DOHH2 (cell line): ENCODE results near the gene ALPG.
A peak's percentile ranks its signal among the peaks of the same experiment; 100 is the strongest.
"Not testable (repeated sequence)": the region's sequence is repeated elsewhere in the genome, so short reads cannot be mapped to it uniquely, and the experiment has no call there.

Experiments
- H3F3A ChIP-seq: fragments of 200-600 bp; sonication (generic), shearing (Covaris generic); 2 replicates; pipeline ENCODE4 v1.6.0; 2016; ENCODE audit warnings: antibody characterized with exemption, mild to moderate bottlenecking; ENCODE audit not compliant: control insufficient read depth, insufficient read depth
- H3K27ac ChIP-seq: fragments of 200-600 bp; sonication (generic); 2 replicates; pipeline ENCODE4 v1.5.1; 2014; ENCODE audit warnings: low read depth, mild to moderate bottlenecking, low read length, moderate library complexity
- H3K27me3 ChIP-seq: fragments of 200-600 bp; sonication (generic); 2 replicates; pipeline ENCODE4 v1.6.1; 2014; ENCODE audit warnings: mild to moderate bottlenecking, low read length, mixed read lengths; ENCODE audit not compliant: control insufficient read depth
- H3K36me3 ChIP-seq: fragments of 200-600 bp; sonication (generic); 2 replicates; pipeline ENCODE4 v1.6.1; 2014; ENCODE audit warnings: mild to moderate bottlenecking, low read length, moderate library complexity, mixed read lengths; ENCODE audit not compliant: control insufficient read depth
- H3K4me1 ChIP-seq: fragments of 200-600 bp; sonication (generic); 2 replicates; pipeline ENCODE4 v1.6.1; 2014; ENCODE audit warnings: mild to moderate bottlenecking, low read length, mixed read lengths; ENCODE audit not compliant: control insufficient read depth
- H3K4me2 ChIP-seq: fragments of 200-600 bp; sonication (generic); 2 replicates; pipeline ENCODE4 v1.6.0; 2014; ENCODE audit warnings: mild to moderate bottlenecking, low read length, moderate library complexity
- H3K4me3 ChIP-seq: fragments of 200-600 bp; sonication (generic); 2 replicates; pipeline ENCODE4 v1.5.1; 2014; ENCODE audit warnings: mild to moderate bottlenecking, low read length, mixed read lengths
- H3K79me2 ChIP-seq: fragments of 200-600 bp; sonication (generic); 2 replicates; pipeline ENCODE4 v1.6.1; 2014; ENCODE audit warnings: mild to moderate bottlenecking, low read length, mixed read lengths; ENCODE audit not compliant: control insufficient read depth
- H3K9me2 ChIP-seq: fragments of 200-600 bp; sonication (generic); replicated peaks from 2 replicates; pipeline ENCODE4 v1.6.1; 2014; ENCODE audit warnings: mild to moderate bottlenecking, low read length, mixed read lengths; ENCODE audit not compliant: control insufficient read depth
- H3K9me3 ChIP-seq: fragments of 200-600 bp; sonication (generic); 2 replicates; pipeline ENCODE4 v1.6.1; 2014; ENCODE audit warnings: antibody characterized with exemption, low read length, mixed read lengths; ENCODE audit not compliant: control insufficient read depth, insufficient read depth
- H4K20me1 ChIP-seq: fragments of 200-600 bp; sonication (generic); 2 replicates; pipeline ENCODE4 v1.6.0; 2014; ENCODE audit warnings: low read depth, mild to moderate bottlenecking, antibody characterized with exemption, low read length, moderate library complexity; ENCODE audit not compliant: control insufficient read depth, insufficient read depth
- CTCF ChIP-seq: fragments of 200-600 bp; sonication (generic); IDR thresholded peaks from one replicate; pipeline ENCODE4 v1.5.1; 2014; ENCODE audit warnings: antibody characterized with exemption, mild to moderate bottlenecking, low read depth, low read length; ENCODE audit not compliant: poor library complexity, severe bottlenecking
- EZH2phosphoT487 ChIP-seq: fragments of 200-600 bp; sonication (generic); IDR thresholded peaks from 2 replicates; pipeline ENCODE4 v1.6.1; 2017; ENCODE audit warnings: borderline replicate concordance, mild to moderate bottlenecking, antibody characterized with exemption, low read length, moderate library complexity, mixed read lengths

ALPG gene

GRCh38 chr2:232447638-232448303 is 41.1 kb downstream of the ALPG start:
- H3K4me3 ChIP-seq = no peak overlapping the region
- TF ChIP-seq EZH2phosphoT487 (no peak), CTCF (no peak)
- peaks cover 32% of the 10 kb centered on the region for H3K4me1 ChIP-seq
- H3K4me2 ChIP-seq = no peak overlapping the region
- H3K9me3 ChIP-seq = no peaks in the 10 kb centered on the region
- H3K9me2 ChIP-seq = no peaks in the 10 kb centered on the region
- no peaks in the 10 kb centered on the region for H3F3A ChIP-seq
- H3K27ac ChIP-seq = no peak overlapping the region
- H4K20me1 ChIP-seq = no peaks in the 10 kb centered on the region
- H3K79me2 ChIP-seq = no peaks in the 10 kb centered on the region
- H3K27me3 ChIP-seq = no peaks in the 10 kb centered on the region
- H3K36me3 ChIP-seq = no peaks in the 10 kb centered on the region

DNA sequence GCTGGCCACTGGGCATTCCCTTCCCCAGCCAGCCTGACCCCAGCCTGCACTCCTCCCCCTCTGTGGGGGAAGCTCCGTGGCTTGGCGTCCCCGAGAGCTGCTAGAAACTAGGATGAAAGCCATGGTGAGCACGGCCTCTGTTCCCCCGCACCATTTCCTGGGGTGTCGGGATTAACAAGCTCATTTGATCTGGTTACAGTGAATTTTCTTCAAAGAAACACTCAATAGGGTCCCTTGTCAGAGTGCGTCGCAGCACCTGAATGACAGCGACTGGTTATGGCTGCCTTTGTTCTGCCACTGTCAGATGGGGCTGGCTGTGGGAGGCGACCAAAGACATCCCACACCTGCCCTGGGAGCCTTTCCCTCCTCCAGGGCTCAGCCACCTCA is 41.7 kb downstream of the ALPG start:
- Histone ChIP-seq H3K4me2 (no peak overlapping the region), H3K9me3 (no peaks in the 10 kb centered on the region), H3K4me3 (no peak overlapping the region), H3K27ac (no peak overlapping the region), H3F3A (peaks cover 2% of the 10 kb centered on the region; the same call in 1 of the 2 replicates), H3K27me3 (no peaks in the 10 kb centered on the region), H3K4me1 (peaks cover 32% of the 10 kb centered on the region), H3K36me3 (no peaks in the 10 kb centered on the region), H3K9me2 (no peaks in the 10 kb centered on the region), H4K20me1 (no peaks in the 10 kb centered on the region), H3K79me2 (no peaks in the 10 kb centered on the region)
- TF ChIP-seq CTCF (no peak), EZH2phosphoT487 (no peak)

DNA sequence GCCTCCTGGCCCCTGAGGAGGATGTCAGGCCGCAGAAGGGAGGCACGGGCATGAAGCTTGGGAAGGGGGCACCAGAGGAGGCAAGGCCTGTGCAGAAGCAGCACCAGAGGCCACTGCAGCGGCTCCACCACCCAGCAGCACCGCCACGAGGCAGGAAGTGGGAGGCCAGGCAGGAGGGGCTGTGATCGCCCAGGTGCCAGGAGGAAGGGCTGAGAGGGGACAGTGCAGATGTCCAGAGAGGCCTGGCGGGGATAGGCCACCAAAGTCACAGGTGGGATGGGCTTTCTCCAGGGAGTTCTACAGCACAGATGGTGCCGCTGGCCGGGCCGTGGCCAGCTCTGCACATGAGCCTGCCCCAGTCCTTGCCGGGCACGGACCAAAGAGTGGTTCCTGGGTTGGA is 43.3 kb downstream of the ALPG start:
- Histone ChIP-seq H4K20me1 (no peaks in the 10 kb centered on the region), H3K9me2 (no peaks in the 10 kb centered on the region), H3K4me1 (peaks cover 27% of the 10 kb centered on the region), H3K27me3 (no peaks in the 10 kb centered on the region), H3K4me3 (no peak overlapping the region), H3K79me2 (no peaks in the 10 kb centered on the region), H3F3A (peaks cover 3% of the 10 kb centered on the region; the same call in 1 of the 2 replicates), H3K36me3 (no peaks in the 10 kb centered on the region), H3K4me2 (peak overlapping the region; percentile 26; the same call in 1 of the 2 replicates), H3K9me3 (no peaks in the 10 kb centered on the region), H3K27ac (no peak overlapping the region)
- TF ChIP-seq CTCF = no peak
- no peak for TF ChIP-seq EZH2phosphoT487

GRCh38 chr2:232451645-232452044 is 45.0 kb downstream of the ALPG start:
- H3K4me3 ChIP-seq, H3K36me3 ChIP-seq, H3K79me2 ChIP-seq, H3K27me3 ChIP-seq, H3K9me3 ChIP-seq, H3K4me2 ChIP-seq, H3K27ac ChIP-seq, H3K9me2 ChIP-seq, H4K20me1 ChIP-seq, H3F3A ChIP-seq: not testable (repeated sequence)
- H3K4me1 ChIP-seq = peaks cover 23% of the 10 kb centered on the region
